Thymus (tissue), 11 donors: Measurements from ENCODE around the gene UROS. TPM values are rescaled to one million over a fixed set of nuclear protein-coding genes. Genes with fewer than 3 reads are reported as not detected.

Experiments used
- DNase-seq, 9 donors: peaks; one replicate each; pipeline ENCODE4 v3.0.0-alpha.2; 2013; ENCODE audit warnings: low spot score in 9 of 9, low read depth in 6 of 9, missing footprints in 1 of 9
- H3K27ac ChIP-seq, 2 donors: one replicate each; pipeline ENCODE4 v1.5.1; 2013; ENCODE audit warnings: control low read depth in 1 of 2, low read depth in 1 of 2, low read length in 1 of 2, mild to moderate bottlenecking in 1 of 2, moderate library complexity in 1 of 2
- H3K27me3 ChIP-seq, 2 donors: one replicate each; pipeline ENCODE4 v1.5.1; 2013; ENCODE audit warnings: low read length in 1 of 2; ENCODE audit not compliant: control insufficient read depth in 2 of 2, insufficient read depth in 1 of 2
- H3K36me3 ChIP-seq, 2 donors: one replicate each; pipeline ENCODE4 v1.5.1; 2013; ENCODE audit warnings: low read length in 1 of 2, mild to moderate bottlenecking in 1 of 2, moderate library complexity in 1 of 2; ENCODE audit not compliant: control insufficient read depth in 2 of 2, insufficient read depth in 2 of 2
- H3K4me1 ChIP-seq, 2 donors: one replicate each; pipeline ENCODE4 v1.5.1; 2013; ENCODE audit warnings: low read length in 2 of 2; ENCODE audit not compliant: control insufficient read depth in 2 of 2, insufficient read depth in 2 of 2
- H3K4me3 ChIP-seq, 2 donors: one replicate each; pipeline ENCODE4 v1.5.1; 2013; ENCODE audit warnings: low read length in 2 of 2, control low read depth in 1 of 2, mild to moderate bottlenecking in 1 of 2
- H3K9me3 ChIP-seq, 2 donors: one replicate each; pipeline ENCODE4 v1.5.1; 2013; ENCODE audit warnings: low read length in 1 of 2, mild to moderate bottlenecking in 1 of 2; ENCODE audit not compliant: control insufficient read depth in 2 of 2, insufficient read depth in 1 of 2
- WGBS: extraction: QIAGEN DNeasy Blood & Tissue Kit; methylation state at CpG from one replicate; pipeline ENCODE4 v1.1.7; 2013; 5-methylcytosine and 5-hydroxymethylcytosine counted together
- polyA plus RNA-seq: library from polyadenylated mRNA; stranded (reverse); fragments of 200-250 nt; gene quantifications from one replicate; pipeline ENCODE4 v1.2.3, GENCODE V29; 2013
- total RNA-seq: library from RNA; stranded (reverse); fragments of 120-200 nt; gene quantifications from one replicate; pipeline ENCODE4 v1.2.4, GENCODE V29; 2013
- donor health status: healthy.

UROS gene
- total and polyA plus RNA-seq, 2 donors, result 31.0 to 47.6 TPM

DNA sequence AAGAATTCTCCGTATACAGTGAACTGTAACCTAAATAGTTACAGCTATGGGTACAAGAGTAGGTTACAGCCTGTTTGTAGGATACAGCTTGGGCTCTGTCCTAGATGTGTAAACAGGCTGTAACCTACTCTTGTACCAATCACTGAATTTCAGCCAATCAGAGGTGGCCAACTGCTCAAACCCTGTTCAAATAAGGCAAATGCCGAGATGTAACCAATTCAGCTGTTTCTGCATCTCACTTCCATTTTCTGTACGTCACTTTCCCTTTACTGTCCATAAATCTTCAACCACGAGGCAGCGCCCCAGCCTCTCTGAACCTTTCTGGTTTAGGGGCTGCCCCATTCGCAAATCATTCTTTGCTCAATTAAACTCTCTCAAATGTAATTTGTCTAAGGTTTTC lies 39.1 kb downstream of the UROS start:
- H3K27me3 ChIP-seq, result no peaks in the 10 kb centered on the region
- peaks cover 3 to 4% of the 10 kb centered on the region in 2 donors for H3K36me3 ChIP-seq
- H3K27ac ChIP-seq, result no peak overlapping the region
- no peak for DNase-seq
- no peaks in the 10 kb centered on the region for H3K9me3 ChIP-seq
- H3K4me3 ChIP-seq, result no peak overlapping the region
- 68% methylated on average over 6 of the region's 6 CpGs for WGBS
- H3K4me1 ChIP-seq, result no peaks in the 10 kb centered on the region

DNA sequence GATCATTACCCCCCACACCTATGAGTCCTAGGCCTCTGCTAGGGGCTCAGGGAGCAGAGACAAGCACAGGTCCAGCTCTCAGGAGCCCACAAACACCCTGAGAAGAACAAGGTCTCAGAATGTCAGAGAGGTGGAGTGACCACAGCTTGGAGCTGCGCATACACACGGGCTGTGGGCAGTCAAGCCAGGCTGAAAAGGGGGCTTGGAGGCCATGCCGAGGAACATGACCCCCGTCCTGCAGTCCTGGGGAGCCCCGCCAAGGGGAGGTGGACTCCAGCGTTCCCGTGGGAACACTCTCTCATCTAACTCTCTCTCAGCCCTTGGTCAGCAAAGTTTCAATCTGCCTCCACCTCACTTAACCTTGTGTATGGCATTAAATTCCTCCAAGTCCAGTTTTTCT lies 39.6 kb downstream of the UROS start:
- Histone ChIP-seq H3K27ac (no peak overlapping the region), H3K36me3 (no peaks in the 10 kb centered on the region), H3K4me3 (no peak overlapping the region), H3K4me1 (no peaks in the 10 kb centered on the region), H3K27me3 (no peaks in the 10 kb centered on the region), H3K9me3 (no peaks in the 10 kb centered on the region)
- 96% methylated on average over 7 of the region's 7 CpGs for WGBS
- DNase-seq, result no peak

DNA sequence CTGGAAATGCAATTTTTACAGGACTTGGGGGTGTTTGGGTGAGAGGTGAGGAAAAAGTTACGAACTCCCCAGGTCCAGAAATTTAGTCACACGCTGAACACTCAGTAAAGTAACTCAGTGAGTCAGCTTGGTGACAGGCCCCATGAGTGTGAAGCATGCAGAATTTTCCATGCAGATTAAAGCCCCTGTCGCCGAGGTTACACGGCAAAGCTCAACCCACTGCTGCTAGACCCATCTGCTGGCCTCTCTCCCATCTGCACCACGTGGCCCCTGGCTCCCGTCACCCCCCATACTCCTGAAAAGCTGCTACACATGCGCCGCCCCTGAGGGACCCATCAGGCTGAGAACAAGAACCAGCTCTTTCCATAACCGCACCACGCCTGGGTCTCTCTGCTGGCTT lies 40.4 kb downstream of the UROS start:
- Histone ChIP-seq H3K4me3 (no peak overlapping the region), H3K27me3 (no peaks in the 10 kb centered on the region), H3K9me3 (no peaks in the 10 kb centered on the region), H3K4me1 (no peaks in the 10 kb centered on the region), H3K27ac (no peak overlapping the region), H3K36me3 (no peaks in the 10 kb centered on the region)
- WGBS, result 96% methylated on average over 11 of the region's 11 CpGs
- DNase-seq, result no peak

DNA sequence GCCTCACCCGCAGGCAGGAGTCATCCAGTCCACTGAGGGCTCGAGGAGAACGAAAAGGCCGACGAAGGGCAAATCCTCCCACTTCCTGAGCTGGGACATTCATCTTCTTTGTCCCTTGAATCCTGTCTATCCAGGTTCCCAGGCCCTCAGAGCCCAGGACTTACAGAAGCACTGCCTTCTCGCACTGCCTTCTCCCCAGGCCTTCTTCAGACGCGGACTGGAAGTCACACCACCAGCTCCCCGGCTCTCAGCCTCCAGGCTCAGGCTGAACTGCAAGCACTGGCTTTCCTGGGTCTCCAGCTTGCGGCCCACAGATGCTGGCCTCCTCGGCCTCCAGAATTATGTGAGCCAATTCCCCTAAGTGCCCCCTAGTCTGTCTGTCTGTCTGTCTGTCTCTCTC lies 41.0 kb downstream of the UROS start:
- H3K27me3 ChIP-seq, result no peaks in the 10 kb centered on the region
- no peak overlapping the region for H3K27ac ChIP-seq
- no peaks in the 10 kb centered on the region for H3K9me3 ChIP-seq
- H3K4me1 ChIP-seq, result no peaks in the 10 kb centered on the region
- no peaks in the 10 kb centered on the region for H3K36me3 ChIP-seq
- no peak for DNase-seq
- H3K4me3 ChIP-seq, result no peak overlapping the region
- WGBS, result 96% methylated on average over 11 of the region's 11 CpGs

DNA sequence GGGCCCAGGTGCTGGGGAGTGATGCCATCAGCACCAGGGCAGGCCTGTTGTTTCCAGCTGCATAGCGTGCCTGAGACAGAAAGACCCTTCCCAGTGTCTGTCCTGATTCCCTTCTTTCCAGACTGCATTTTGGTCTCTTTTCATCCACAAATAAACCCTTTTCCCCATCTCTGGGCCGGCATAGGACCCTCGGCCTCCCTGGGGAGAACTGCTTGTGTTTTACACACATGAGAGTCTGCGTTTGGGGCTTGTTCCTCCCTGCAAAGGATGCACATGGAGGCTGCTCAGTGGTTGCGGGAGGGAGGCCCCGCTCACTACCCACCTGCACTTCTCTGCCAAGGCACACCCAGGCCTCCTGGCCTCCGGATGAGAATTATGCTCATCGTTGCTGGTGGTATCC lies 41.7 kb downstream of the UROS start:
- Histone ChIP-seq H3K27me3 (no peaks in the 10 kb centered on the region), H3K4me1 (no peaks in the 10 kb centered on the region), H3K36me3 (no peaks in the 10 kb centered on the region), H3K4me3 (no peak overlapping the region), H3K27ac (no peak overlapping the region), H3K9me3 (no peaks in the 10 kb centered on the region)
- WGBS, result 98% methylated on average over 8 of the region's 8 CpGs
- DNase-seq, result no peak

DNA sequence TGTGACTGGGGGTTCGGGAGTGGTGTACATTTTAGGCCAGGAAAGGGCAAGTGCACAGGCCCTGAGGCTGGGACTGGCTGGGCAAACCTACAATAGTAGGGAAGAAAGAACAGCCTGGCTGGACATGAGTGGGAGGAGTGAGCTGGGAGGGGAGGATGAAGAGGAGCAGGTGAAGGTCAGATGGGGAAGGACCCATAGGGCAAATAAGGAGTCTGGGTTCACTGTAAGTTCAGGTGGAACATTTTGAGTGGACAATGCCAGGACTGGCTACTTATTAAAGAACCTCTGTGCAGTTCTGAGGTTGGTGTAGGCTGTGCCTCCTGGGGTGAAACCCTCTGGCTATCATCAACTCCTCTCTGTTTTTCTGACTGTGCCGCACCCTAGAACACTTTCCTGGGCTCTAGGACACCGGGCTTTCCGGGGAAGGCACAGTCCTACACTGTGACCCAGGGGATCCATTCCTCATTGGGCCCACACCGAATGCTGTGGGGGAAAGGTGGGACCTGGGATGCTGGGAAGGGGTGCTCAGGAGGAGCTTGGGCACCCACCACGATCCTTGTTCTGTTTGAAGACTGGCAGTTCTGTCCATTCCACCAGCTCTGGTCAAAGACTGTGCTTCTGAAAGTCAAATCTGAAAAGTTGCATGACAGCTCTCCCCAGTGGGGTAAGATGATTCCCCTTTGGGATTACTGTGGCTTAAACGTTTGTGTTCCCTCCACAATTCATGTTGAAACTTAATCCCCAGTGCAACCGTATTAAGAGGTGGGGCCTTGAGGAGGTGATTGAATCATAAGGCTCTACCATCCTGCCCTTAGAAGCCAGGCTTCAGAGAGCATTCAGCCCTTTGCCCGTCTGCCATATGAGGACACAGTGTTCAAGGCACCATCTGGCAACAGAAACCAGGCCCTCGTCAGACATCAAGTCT lies 43.4 kb downstream of the UROS start:
- no peak for DNase-seq
- Histone ChIP-seq H3K9me3 (no peaks in the 10 kb centered on the region), H3K27ac (no peak overlapping the region), H3K4me3 (no peak overlapping the region), H3K36me3 (no peaks in the 10 kb centered on the region), H3K27me3 (peaks cover 0 to 3% of the 10 kb centered on the region in 2 donors), H3K4me1 (no peaks in the 10 kb centered on the region)
- 93% methylated on average over 10 of the region's 10 CpGs for WGBS

DNA sequence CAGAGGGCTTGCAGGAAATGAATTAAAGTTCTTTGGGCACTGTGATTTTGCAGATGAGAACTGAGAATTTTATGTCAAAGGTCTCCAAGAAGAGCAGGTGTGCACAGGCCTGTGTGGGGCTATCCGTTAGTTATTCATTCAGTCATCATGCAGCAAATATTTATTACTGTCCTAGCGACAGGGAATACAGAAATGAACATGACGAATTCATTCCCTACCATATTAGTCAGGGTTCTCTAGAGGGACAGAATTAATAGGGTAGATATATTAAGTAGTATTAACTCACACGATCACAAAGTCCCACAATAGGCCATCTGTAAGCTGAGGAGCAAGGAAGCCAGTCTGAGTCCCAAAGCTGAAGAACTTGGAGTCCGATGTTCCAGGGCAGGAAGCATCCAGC lies 44.5 kb downstream of the UROS start:
- no peaks in the 10 kb centered on the region for H3K36me3 ChIP-seq
- no peak overlapping the region for H3K4me3 ChIP-seq
- H3K4me1 ChIP-seq, result no peaks in the 10 kb centered on the region
- H3K27ac ChIP-seq, result no peak overlapping the region
- WGBS, result 74% methylated on average over 5 of the region's 5 CpGs
- DNase-seq, result no peak
- H3K27me3 ChIP-seq, result peaks cover 0 to 5% of the 10 kb centered on the region in 2 donors
- H3K9me3 ChIP-seq, result no peaks in the 10 kb centered on the region

DNA sequence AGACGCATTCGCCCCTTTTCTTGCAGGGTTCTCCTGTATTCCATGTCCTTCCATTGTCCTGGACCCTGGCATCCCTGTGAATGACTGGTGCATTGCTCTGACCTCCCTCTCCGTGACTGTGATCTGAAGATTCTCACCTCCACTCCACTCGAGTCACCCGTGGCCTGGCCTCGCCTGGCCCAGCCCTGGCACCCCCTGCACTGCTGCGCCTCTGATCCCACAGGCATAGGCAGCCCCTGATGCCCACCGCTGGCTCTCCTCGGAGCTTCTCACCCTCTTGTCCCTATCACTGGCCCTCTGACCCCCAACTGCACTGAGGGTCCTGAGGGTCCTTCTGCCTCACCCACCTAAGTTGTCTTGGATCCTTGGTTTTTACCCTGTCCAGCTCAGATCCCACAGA lies 45.3 kb downstream of the UROS start:
- Histone ChIP-seq H3K4me3 (no peak overlapping the region), H3K36me3 (no peaks in the 10 kb centered on the region), H3K27me3 (peaks cover 0 to 7% of the 10 kb centered on the region in 2 donors), H3K27ac (no peak overlapping the region), H3K4me1 (no peaks in the 10 kb centered on the region), H3K9me3 (no peaks in the 10 kb centered on the region)
- WGBS, result 96% methylated on average over 9 of the region's 9 CpGs
- no peak for DNase-seq

DNA sequence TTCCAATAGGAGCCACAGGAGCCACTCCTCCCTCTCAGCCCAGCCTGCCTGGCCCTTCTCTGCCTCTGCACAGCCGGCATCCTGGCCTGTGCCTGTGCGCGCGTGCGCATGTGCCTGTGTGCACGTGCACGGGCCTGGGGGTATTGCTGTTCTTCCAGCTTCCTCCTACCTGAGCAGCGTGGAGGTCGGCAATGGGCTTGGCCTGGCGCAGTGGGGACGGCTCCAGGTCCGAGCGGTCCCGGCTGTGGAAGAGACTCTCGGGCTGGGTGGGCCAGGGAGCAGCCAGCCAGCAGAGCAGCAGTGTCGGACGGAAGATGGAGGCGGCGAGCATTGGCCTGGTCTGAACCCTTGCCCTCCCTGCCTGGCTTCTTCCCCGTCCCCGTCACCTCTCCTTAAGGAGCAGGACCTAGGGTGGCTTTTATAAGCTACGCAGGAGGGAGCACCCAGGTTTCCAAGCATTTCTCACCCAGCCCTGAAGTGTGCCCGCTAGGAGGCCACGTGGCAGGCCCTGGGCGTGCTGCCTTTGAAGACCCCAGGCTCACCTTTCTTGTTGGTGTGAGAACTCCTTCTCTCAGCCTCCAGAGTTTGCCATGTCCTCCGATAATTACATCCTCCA lies 47.5 kb downstream of the UROS start, which contains the start of gene MMP21:
TSS of gene MMP21 (minus strand) at position 331 of the 616 bp plus-strand sequence. CDS start at position 331, 0 bp downstream.
- Histone ChIP-seq H3K9me3 (no peaks in the 10 kb centered on the region), H3K36me3 (no peaks in the 10 kb centered on the region), H3K4me3 (no peak within 1 kb of the TSS), H3K27me3 (peaks cover 0 to 7% of the 10 kb centered on the region in 2 donors), H3K4me1 (no peaks in the 10 kb centered on the region), H3K27ac (no peak within 1 kb of the TSS)
- DNase-seq, result no peak
- WGBS, result 97% methylated on average over 26 of the region's 26 CpGs
